Ovary (tissue), 3 donors: ENCODE results near the gene DEPDC4.

ENCODE experiments used
- CTCF ChIP-seq, 3 donors: fragments of 450-650 bp in 2 of 3; fragments of 200-600 bp in 1 of 3; IDR thresholded peaks; one replicate each; pipeline versions ENCODE4 v1.5.1 to v1.8.0; 2016 to 2022; ENCODE audit warnings: antibody characterized with exemption in 3 of 3, mild to moderate bottlenecking in 1 of 3
- EP300 ChIP-seq: sonication (generic); formaldehyde crosslinking; IDR thresholded peaks from one replicate; pipeline ENCODE4 v1.6.1; 2017; ENCODE audit warnings: antibody characterized with exemption
- POLR2A ChIP-seq: fragments of 450-650 bp; IDR thresholded peaks from one replicate; pipeline ENCODE4 v1.6.1; 2017; ENCODE audit warnings: antibody characterized with exemption, mild to moderate bottlenecking, moderate library complexity
- donor health status: DM: no; HTN: no; CAD: no.

GRCh38 chr12:100239589-100239988 lies 27.3 kb downstream of the DEPDC4 start:
- TF ChIP-seq CTCF (IDR thresholded peaks at IDR 0.05) = no peak
- no peak for TF ChIP-seq POLR2A
- TF ChIP-seq EP300 = no peak
